Measurements from ENCODE around the gene KRT36.

KRT36 gene
- 0 reads per million in 4 experiments for total RNA-seq

- no peak for DNase-seq
These were observed at the start of gene KRT36 for GRCh38 chr17:41489531-41489930. Gene KRT36, minus strand, starts transcription at chr17:41489910. Its CDS starts 46 bp downstream, at chr17:41489864.

GRCh38 chr17:41539071-41539492 lies 49.4 kb upstream of the KRT36 start:
- no peak for DNase-seq

- DNase-seq, result no peak
These were observed 48.9 kb upstream of the KRT36 start for GRCh38 chr17:41538565-41538991.

- no peak for DNase-seq
These were observed 48.3 kb upstream of the KRT36 start for GRCh38 chr17:41537990-41538389.

- no peak for DNase-seq
These were observed 47.9 kb upstream of the KRT36 start for GRCh38 chr17:41537614-41537954.

- no peak for DNase-seq
These were observed 47.3 kb upstream of the KRT36 start for GRCh38 chr17:41536741-41537613.

- no peak for DNase-seq
These were observed 46.2 kb upstream of the KRT36 start for GRCh38 chr17:41535764-41536481.

GRCh38 chr17:41534899-41535546 lies 45.3 kb upstream of the KRT36 start:
- no peak for DNase-seq

GRCh38 chr17:41533613-41534012 lies 43.9 kb upstream of the KRT36 start:
- no peak for DNase-seq

- DNase-seq, result no peak
These were observed 43.3 kb upstream of the KRT36 start for GRCh38 chr17:41532947-41533570.

- no peak for DNase-seq
These were observed 42.3 kb upstream of the KRT36 start for GRCh38 chr17:41531993-41532392.

GRCh38 chr17:41530062-41531048 lies 40.6 kb upstream of the KRT36 start:
- no peak for DNase-seq

GRCh38 chr17:41529491-41529915 lies 39.8 kb upstream of the KRT36 start:
- no peak for DNase-seq

- DNase-seq, result no peak
These were observed 39.2 kb upstream of the KRT36 start for GRCh38 chr17:41528959-41529353.

- DNase-seq, result no peak
These were observed 37.6 kb upstream of the KRT36 start for GRCh38 chr17:41527063-41528023.

GRCh38 chr17:41524261-41524660 lies 34.6 kb upstream of the KRT36 start:
- no peak for DNase-seq

- no peak for DNase-seq
These were observed 34.1 kb upstream of the KRT36 start for GRCh38 chr17:41523787-41524186.

- DNase-seq, result no peak
These were observed 33.5 kb upstream of the KRT36 start for GRCh38 chr17:41523225-41523593.

GRCh38 chr17:41522301-41523224 lies 32.9 kb upstream of the KRT36 start:
- no peak for DNase-seq

Data from effector CD8-positive, alpha-beta T cell (primary cell).